Stimulated activated CD8-positive, alpha-beta memory T cell treated with anti-CD3 and anti-CD28 coated beads, Interleukin-4, amount 100 ng/mL, for 24 hours (primary cell): Measurements from ENCODE around the gene CITED1.

Experiments
- DNase-seq: peaks from one replicate; pipeline ENCODE4 v3.0.0-alpha.2; 2020; ENCODE audit warnings: low read depth

Gene CITED1

GRCh38 chrX:72308566-72309296, 3.0 kb upstream of the CITED1 start:
- no peak for DNase-seq

- no peak for DNase-seq
These were observed 2.5 kb upstream of the CITED1 start for GRCh38 chrX:72308209-72308565.

- no peak for DNase-seq
These were observed 1.9 kb upstream of the CITED1 start for GRCh38 chrX:72307646-72308051.

- no peak for DNase-seq
These were observed 1.3 kb upstream of the CITED1 start for GRCh38 chrX:72306851-72307645.

GRCh38 chrX:72306085-72306801, 529 bp upstream of the CITED1 start:
- DNase-seq: no peak

- DNase-seq: no peak
These were observed 837 bp downstream of the CITED1 start for GRCh38 chrX:72304877-72305276.

- no peak for DNase-seq
These were observed 3.9 kb downstream of the CITED1 start for GRCh38 chrX:72301781-72302180.

GRCh38 chrX:72299891-72300630, 5.7 kb downstream of the CITED1 start:
- no peak for DNase-seq

- DNase-seq: no peak
These were observed 7.6 kb downstream of the CITED1 start for GRCh38 chrX:72297953-72298730.

- no peak for DNase-seq
These were observed 8.7 kb downstream of the CITED1 start for GRCh38 chrX:72296991-72297390.

- DNase-seq: no peak
These were observed 10.0 kb downstream of the CITED1 start for GRCh38 chrX:72295745-72296144.

- DNase-seq: no peak
These were observed 11.2 kb downstream of the CITED1 start for GRCh38 chrX:72294497-72294896.

- no peak for DNase-seq
These were observed 23.4 kb downstream of the CITED1 start for GRCh38 chrX:72282302-72282701.

- no peak for DNase-seq
These were observed 25.3 kb downstream of the CITED1 start for GRCh38 chrX:72280321-72280845.

GRCh38 chrX:72276478-72276953, 29.2 kb downstream of the CITED1 start:
- DNase-seq: no peak

GRCh38 chrX:72274526-72274925, 31.2 kb downstream of the CITED1 start:
- DNase-seq: no peak

GRCh38 chrX:72273718-72274117, 32.0 kb downstream of the CITED1 start:
- DNase-seq: no peak

- DNase-seq: no peak
These were observed 32.8 kb downstream of the CITED1 start for GRCh38 chrX:72272868-72273267.

GRCh38 chrX:72271812-72272211, 33.9 kb downstream of the CITED1 start:
- no peak for DNase-seq

GRCh38 chrX:72271091-72271788, 34.5 kb downstream of the CITED1 start:
- DNase-seq: no peak
